GM18873 (cell line): ENCODE measurements around the gene RNU6-1.

Experiments
- ATAC-seq: cut with Tn5 transposase; IDR thresholded peaks from one replicate; pipeline ENCODE4 v1.9.1; 2021; ENCODE audit warnings: mild to moderate bottlenecking, moderate library complexity, moderate number of reproducible peaks; ENCODE audit not compliant: unreplicated experiment, low FRiP score

RNU6-1 gene

GRCh38 chr15:67834581-67835296, 5.1 kb downstream of the RNU6-1 start:
- ATAC-seq: no peak

DNA sequence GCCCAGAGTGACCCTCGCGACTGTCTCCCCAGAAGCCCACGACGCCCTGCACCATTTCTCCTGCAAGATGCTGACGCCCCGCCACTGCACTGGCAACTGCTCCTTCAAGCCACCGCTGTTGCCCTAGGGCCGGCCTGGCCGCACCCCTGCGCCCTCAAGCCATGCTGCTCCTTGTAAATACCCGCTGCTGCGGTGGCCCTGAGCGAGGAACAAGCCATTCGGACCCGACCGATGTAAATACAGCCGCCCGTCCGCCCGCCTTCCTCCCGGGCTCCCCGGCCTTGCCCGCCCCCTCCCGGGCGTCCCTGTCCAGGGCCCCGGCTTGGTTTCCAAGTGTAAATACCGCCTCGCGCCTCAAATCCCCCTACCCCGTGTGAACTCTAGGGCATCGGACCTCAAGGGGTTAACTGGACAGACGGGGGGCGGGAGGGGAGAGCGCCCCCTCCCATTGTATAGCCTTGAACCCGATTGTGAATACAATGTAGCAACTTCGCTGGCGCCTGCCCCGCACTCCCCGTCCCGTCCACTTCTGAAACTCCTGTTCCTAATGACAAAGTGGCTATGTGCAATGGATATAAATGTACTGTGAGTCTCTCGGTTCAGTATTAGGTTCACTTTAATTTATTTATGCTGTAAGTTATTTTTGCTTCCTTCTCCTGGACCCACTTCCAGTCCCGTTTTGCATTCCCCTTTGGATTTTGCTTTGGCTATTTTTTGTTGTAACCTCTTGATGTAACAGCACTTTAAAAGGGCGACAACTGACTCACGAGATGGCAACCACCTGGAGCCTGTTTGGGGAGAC, 5.9 kb downstream of the RNU6-1 start:
- no peak for ATAC-seq

DNA sequence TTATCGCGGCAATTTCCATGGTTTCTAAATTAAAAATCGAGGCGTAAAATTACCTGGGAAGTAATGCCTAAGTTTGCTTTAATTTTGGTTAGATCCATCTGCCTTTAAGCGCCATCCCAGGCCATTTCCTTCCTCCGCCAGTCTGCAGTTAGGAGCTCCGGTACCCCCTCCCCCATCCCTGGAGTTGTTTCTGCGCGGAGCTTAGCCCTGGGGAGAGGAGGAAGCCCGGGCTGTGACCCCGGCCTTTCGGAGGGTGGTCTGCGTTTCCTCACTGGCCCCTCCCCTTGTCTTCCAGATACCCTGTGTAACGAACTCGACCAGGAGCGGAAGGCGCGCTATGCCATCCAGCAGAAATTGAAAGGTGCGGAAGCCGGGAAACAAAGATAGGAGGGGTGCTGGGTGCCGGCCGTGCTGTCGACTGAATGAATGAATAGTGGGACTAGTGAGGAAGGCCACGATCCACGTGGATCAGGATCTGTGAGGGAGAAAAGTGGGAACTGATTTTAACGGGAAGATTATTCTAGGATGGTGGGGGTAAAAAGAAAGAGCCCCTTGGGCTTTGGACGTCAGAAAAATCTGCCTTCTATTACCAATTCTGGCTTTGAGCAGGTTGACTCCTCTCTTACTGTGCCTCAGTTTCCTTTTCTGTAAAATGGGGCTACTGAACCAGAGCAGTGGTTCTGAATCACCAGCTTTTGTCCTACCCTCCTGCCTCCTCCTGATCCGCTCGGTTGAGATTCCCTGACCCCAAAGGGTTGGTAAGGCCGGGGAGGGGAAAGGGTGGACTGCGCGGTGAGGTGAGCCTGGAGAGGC, 6.7 kb downstream of the RNU6-1 start:
- ATAC-seq: no peak

DNA sequence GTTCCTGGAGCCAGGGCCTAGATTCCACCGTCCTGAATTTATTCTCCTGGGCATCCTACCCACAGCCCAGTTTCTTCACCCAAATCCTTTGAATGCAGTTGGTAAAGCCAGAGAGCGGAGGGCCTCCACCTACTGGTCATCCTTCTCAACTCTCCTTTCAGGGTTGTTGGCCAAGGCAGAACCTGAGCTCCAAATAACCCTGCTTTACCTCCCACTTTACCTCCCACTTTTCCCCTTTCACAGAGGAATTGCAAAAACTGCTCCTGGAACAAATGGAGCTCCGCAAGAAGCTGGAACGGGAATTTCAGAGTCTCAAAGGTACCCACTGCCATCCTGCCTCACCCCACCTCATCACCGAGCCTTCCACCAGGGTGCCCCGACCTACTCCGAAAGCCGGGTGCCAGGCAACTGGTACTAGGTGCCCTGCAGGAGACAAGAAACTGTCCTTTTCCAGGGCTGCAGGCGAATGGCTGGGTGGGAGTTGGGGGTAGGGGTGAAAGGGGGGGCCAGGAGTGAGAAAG, 7.8 kb downstream of the RNU6-1 start:
- ATAC-seq: no peak

DNA sequence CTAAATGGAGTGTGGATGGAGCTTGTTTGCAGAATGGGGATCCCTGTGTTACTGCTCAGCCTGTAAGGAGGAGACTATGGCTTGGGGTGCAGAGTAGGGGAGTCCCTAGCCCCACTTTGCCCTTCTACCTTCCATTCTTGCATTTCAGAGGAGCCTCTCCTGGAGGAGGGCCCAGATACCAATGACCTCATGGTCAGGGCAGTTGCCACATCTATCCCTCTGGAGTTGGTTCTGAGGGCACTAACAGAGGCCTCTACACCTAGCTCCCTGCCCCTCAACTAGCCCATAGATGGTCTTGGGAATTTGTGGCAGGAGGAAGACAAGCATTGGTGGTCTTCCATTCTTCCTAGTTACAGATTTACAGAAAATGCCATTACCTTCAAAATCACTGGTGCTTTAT, 8.5 kb downstream of the RNU6-1 start:
- no peak for ATAC-seq

GRCh38 chr15:67829647-67830504, 10.0 kb downstream of the RNU6-1 start:
- no peak for ATAC-seq

- no peak for ATAC-seq
These were observed 10.7 kb downstream of the RNU6-1 start for GRCh38 chr15:67828969-67829646.

GRCh38 chr15:67828278-67828968, 11.4 kb downstream of the RNU6-1 start:
- ATAC-seq: no peak

- no peak for ATAC-seq
These were observed 12.1 kb downstream of the RNU6-1 start for GRCh38 chr15:67827562-67828277.

DNA sequence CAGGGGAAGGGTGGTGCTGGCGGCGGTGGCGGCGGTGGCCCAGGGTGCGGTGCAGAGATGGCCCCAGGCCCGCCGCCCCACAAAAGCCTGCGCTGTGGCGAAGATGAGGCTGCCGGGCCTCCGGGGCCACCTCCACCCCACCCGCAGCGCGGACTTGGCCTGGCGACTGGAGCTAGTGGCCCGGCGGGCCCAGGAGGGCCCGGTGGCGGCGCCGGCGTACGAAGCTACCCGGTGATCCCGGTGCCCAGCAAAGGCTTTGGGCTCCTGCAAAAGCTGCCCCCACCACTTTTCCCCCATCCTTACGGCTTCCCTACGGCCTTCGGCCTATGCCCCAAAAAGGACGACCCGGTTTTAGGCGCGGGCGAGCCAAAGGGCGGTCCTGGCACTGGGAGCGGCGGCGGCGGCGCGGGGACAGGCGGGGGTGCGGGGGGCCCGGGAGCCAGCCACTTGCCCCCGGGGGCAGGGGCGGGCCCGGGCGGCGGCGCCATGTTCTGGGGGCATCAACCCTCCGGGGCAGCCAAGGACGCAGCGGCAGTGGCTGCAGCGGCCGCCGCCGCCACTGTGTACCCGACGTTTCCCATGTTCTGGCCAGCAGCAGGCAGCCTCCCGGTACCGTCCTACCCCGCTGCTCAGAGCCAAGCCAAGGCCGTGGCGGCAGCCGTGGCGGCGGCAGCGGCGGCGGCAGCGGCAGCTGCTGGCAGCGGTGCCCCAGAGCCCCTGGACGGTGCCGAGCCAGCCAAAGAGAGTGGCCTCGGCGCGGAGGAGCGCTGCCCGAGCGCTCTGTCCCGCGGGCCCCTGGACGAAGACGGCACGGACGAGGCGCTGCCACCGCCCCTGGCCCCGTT, 12.9 kb downstream of the RNU6-1 start:
- ATAC-seq: no peak

DNA sequence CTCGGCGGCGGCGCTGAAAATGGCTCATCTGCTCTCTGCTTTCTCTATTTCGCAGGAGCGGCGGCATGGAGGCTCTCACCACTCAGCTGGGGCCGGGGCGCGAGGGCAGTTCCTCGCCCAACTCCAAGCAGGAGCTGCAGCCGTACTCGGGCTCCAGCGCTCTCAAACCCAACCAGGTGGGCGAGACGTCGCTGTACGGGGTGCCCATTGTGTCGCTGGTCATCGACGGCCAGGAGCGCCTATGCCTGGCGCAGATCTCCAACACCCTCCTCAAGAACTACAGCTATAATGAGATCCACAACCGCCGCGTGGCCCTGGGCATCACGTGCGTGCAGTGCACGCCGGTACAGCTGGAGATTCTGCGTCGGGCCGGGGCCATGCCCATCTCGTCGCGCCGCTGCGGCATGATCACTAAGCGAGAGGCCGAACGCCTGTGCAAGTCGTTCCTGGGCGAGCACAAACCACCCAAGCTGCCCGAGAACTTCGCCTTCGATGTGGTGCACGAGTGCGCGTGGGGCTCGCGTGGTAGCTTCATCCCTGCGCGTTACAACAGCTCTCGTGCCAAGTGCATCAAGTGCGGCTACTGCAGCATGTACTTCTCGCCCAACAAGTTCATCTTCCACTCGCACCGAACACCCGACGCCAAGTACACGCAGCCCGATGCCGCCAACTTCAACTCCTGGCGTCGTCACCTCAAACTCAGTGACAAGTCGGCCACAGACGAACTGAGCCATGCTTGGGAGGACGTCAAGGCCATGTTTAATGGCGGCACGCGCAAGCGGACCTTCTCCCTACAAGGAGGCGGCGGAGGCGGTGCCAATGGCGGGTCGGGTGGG, 13.7 kb downstream of the RNU6-1 start:
- ATAC-seq: no peak

- ATAC-seq: no peak
These were observed 14.6 kb downstream of the RNU6-1 start, which contains the start of gene SKOR1 for GRCh38 chr15:67824976-67825880. Gene SKOR1 (plus strand): TSS chr15:67825509. CDS start chr15:67825603, 94 bp downstream.

DNA sequence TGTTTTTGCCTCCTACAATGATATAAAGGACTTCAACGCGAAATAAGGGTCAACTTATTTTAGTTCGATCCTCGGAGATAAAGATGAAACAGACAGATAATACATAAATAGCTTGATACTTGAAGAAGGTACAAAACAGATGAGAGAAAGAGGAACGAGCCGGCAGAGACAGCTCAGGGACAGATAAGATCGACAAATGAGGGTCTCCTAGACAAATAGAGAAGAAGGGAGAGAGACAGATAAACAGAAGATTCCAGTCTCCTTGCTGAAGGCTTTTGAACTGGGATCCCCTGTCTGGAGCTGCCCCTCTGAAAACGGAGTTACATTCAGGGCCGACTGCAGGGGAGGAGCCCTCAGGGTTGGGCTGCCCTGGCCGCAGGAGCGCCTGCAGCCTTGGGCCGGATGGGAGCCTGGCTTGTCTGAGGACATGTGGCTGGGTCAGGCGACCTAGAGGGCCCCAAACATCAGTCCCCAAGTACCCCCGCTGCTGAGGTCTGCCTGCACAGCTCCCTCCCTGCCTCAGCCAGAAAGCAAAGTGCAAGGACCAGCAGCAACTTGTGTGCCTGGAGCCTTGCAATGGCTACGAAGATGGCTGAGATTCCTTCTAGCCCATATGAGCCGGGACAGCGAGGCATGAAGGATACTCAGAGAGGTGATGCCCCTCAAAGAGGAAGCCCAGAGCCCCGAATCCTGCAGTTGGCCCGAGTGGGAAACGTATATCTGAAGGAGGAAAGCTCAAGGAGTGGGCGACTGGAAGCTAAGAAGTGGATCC, 15.5 kb downstream of the RNU6-1 start:
- no peak for ATAC-seq

- ATAC-seq: no peak
These were observed 16.3 kb downstream of the RNU6-1 start for GRCh38 chr15:67823314-67824196.
